ENCODE results near the gene CYP4V2. TPM values are rescaled to one million over a fixed set of nuclear protein-coding genes. Genes with fewer than 3 reads are reported as not detected.

The CYP4V2 gene
- total RNA-seq, 1 donor from 2014 or later, result 14.3 TPM

- TF ChIP-seq CTCF (IDR thresholded peaks at IDR 0.05), result no peak
- Histone ChIP-seq H3K36me3 (no peaks in the 10 kb centered on the region), H3K27ac (no peak overlapping the region), H3K4me3 (no peak overlapping the region), H3K27me3 (no peaks in the 10 kb centered on the region), H3K4me1 (no peaks in the 10 kb centered on the region), H3K9me3 (no peaks in the 10 kb centered on the region)
- intact Hi-C loops (cut with DNase I), result no loop called here
- no peak for DNase-seq (ENCODE audit: low spot score in 2 of 2)
These were observed 21.9 kb upstream of the CYP4V2 start for GRCh38 chr4:186169333-186169944.

GRCh38 chr4:186169945-186170802, 21.2 kb upstream of the CYP4V2 start:
- Histone ChIP-seq H3K4me1 (no peaks in the 10 kb centered on the region), H3K9me3 (no peaks in the 10 kb centered on the region), H3K27me3 (no peaks in the 10 kb centered on the region), H3K36me3 (no peaks in the 10 kb centered on the region), H3K27ac (no peak overlapping the region), H3K4me3 (no peak overlapping the region)
- no peak for TF ChIP-seq CTCF (IDR thresholded peaks at IDR 0.05)
- no peak for DNase-seq (ENCODE audit: low spot score in 2 of 2)
- intact Hi-C loops (cut with DNase I), result no loop called here

GRCh38 chr4:186170966-186171365, 20.4 kb upstream of the CYP4V2 start:
- Histone ChIP-seq H3K9me3 (no peaks in the 10 kb centered on the region), H3K27ac (no peak overlapping the region), H3K36me3 (no peaks in the 10 kb centered on the region), H3K4me1 (no peaks in the 10 kb centered on the region), H3K27me3 (no peaks in the 10 kb centered on the region), H3K4me3 (no peak overlapping the region)
- TF ChIP-seq CTCF (IDR thresholded peaks at IDR 0.05), result no peak
- intact Hi-C loops (cut with DNase I), result no loop called here
- DNase-seq (ENCODE audit: low spot score in 2 of 2), result no peak

GRCh38 chr4:186172546-186172945, 18.8 kb upstream of the CYP4V2 start:
- no peak for DNase-seq (ENCODE audit: low spot score in 2 of 2)
- Histone ChIP-seq H3K4me3 (no peak overlapping the region), H3K9me3 (no peaks in the 10 kb centered on the region), H3K36me3 (no peaks in the 10 kb centered on the region), H3K27me3 (no peaks in the 10 kb centered on the region), H3K27ac (no peak overlapping the region), H3K4me1 (no peaks in the 10 kb centered on the region)
- no peak for TF ChIP-seq CTCF (IDR thresholded peaks at IDR 0.05)
- intact Hi-C loops (cut with DNase I), result no loop called here

GRCh38 chr4:186188107-186188506, 3.3 kb upstream of the CYP4V2 start:
- no peak overlapping the region for H3K4me3 ChIP-seq
- intact Hi-C loops (cut with DNase I), result no loop called here

More at GRCh38 chr4:186188107-186188506, 3.3 kb upstream of the CYP4V2 start:
- no peak overlapping the region for H3K27ac ChIP-seq
- H3K36me3 ChIP-seq, result no peaks in the 10 kb centered on the region
- no peak for DNase-seq (ENCODE audit: low spot score in 2 of 2)
- no peaks in the 10 kb centered on the region for H3K27me3 ChIP-seq
- TF ChIP-seq CTCF (IDR thresholded peaks at IDR 0.05), result no peak
- H3K9me3 ChIP-seq, result no peaks in the 10 kb centered on the region
- H3K4me1 ChIP-seq, result peaks cover 0 to 14% of the 10 kb centered on the region in 2 donors
